ENCODE data around the gene POLR2A.
A peak's percentile ranks its signal among the peaks of the same experiment; 100 is the strongest.
"Not testable (repeated sequence)": the region's sequence is repeated elsewhere in the genome, so short reads cannot be mapped to it uniquely, and the experiment has no call there.

POLR2A gene

GRCh38 chr17:7480089-7480384 lies 4.1 kb upstream of the POLR2A start:
- Histone ChIP-seq H3K36me3 (ENCODE audit: insufficient read depth, low read length) (no peaks in the 10 kb centered on the region), H3K4me1 (ENCODE audit: insufficient read depth, low read length) (peaks cover 35% of the 10 kb centered on the region), H3K9me3 (ENCODE audit: control insufficient read depth, insufficient read depth, low read length) (no peaks in the 10 kb centered on the region), H3K9ac (ENCODE audit: low read depth, low read length) (peak overlapping the region; percentile 80)

- peak within 1 kb of the TSS; percentile 80; the same call in 1 of the 2 replicates for H3K9ac ChIP-seq (ENCODE audit: low read depth, low read length)
- peaks cover 34% of the 10 kb centered on the region for H3K4me1 ChIP-seq (ENCODE audit: insufficient read depth, low read length)
- not testable (repeated sequence) for H3K36me3 ChIP-seq (ENCODE audit: insufficient read depth, low read length); H3K9me3 ChIP-seq (ENCODE audit: control insufficient read depth, insufficient read depth, low read length)
Observed at GRCh38 chr17:7481275-7481674, 2.9 kb upstream of the POLR2A start, which contains the start of gene SLC35G6. TSS of gene SLC35G6 (plus strand) at chr17:7481446. CDS start at chr17:7481517, 71 bp downstream.

GRCh38 chr17:7481842-7482741 lies 2.1 kb upstream of the POLR2A start:
- not testable (repeated sequence) for H3K36me3 ChIP-seq (ENCODE audit: insufficient read depth, low read length); H3K9ac ChIP-seq (ENCODE audit: low read depth, low read length); H3K9me3 ChIP-seq (ENCODE audit: control insufficient read depth, insufficient read depth, low read length)
- H3K4me1 ChIP-seq (ENCODE audit: insufficient read depth, low read length): peaks cover 28% of the 10 kb centered on the region

- H3K9me3 ChIP-seq (ENCODE audit: control insufficient read depth, insufficient read depth, low read length); H3K36me3 ChIP-seq (ENCODE audit: insufficient read depth, low read length): not testable (repeated sequence)
- Histone ChIP-seq H3K9ac (ENCODE audit: low read depth, low read length) (peak overlapping the region; percentile 83), H3K4me1 (ENCODE audit: insufficient read depth, low read length) (peaks cover 22% of the 10 kb centered on the region)
Observed at GRCh38 chr17:7482742-7483088, 1.5 kb upstream of the POLR2A start.

- Histone ChIP-seq H3K36me3 (ENCODE audit: insufficient read depth, low read length) (no peaks in the 10 kb centered on the region), H3K9ac (ENCODE audit: low read depth, low read length) (peak overlapping the region; percentile 83), H3K4me1 (ENCODE audit: insufficient read depth, low read length) (peaks cover 19% of the 10 kb centered on the region), H3K9me3 (ENCODE audit: control insufficient read depth, insufficient read depth, low read length) (no peaks in the 10 kb centered on the region)
Observed at GRCh38 chr17:7483255-7484066, 705 bp upstream of the POLR2A start.

GRCh38 chr17:7484919-7485377 lies 782 bp downstream of the POLR2A start:
- peak overlapping the region; percentile 83 for H3K9ac ChIP-seq (ENCODE audit: low read depth, low read length)
- peaks cover 17% of the 10 kb centered on the region for H3K4me1 ChIP-seq (ENCODE audit: insufficient read depth, low read length)
- no peaks in the 10 kb centered on the region for H3K9me3 ChIP-seq (ENCODE audit: control insufficient read depth, insufficient read depth, low read length)
- no peaks in the 10 kb centered on the region for H3K36me3 ChIP-seq (ENCODE audit: insufficient read depth, low read length)

- Histone ChIP-seq H3K9me3 (ENCODE audit: control insufficient read depth, insufficient read depth, low read length) (no peaks in the 10 kb centered on the region), H3K9ac (ENCODE audit: low read depth, low read length) (peak overlapping the region; percentile 83; the same call in 1 of the 2 replicates), H3K36me3 (ENCODE audit: insufficient read depth, low read length) (no peaks in the 10 kb centered on the region; the same call in 1 of the 2 replicates), H3K4me1 (ENCODE audit: insufficient read depth, low read length) (peaks cover 14% of the 10 kb centered on the region)
Observed at GRCh38 chr17:7486181-7486580, 2.0 kb downstream of the POLR2A start.

- Histone ChIP-seq H3K36me3 (ENCODE audit: insufficient read depth, low read length) (no peaks in the 10 kb centered on the region; the same call in 1 of the 2 replicates), H3K4me1 (ENCODE audit: insufficient read depth, low read length) (peaks cover 8% of the 10 kb centered on the region), H3K9ac (ENCODE audit: low read depth, low read length) (no peak overlapping the region), H3K9me3 (ENCODE audit: control insufficient read depth, insufficient read depth, low read length) (no peaks in the 10 kb centered on the region)
Observed at GRCh38 chr17:7490144-7490543, 6.0 kb downstream of the POLR2A start.

GRCh38 chr17:7491583-7491982 lies 7.4 kb downstream of the POLR2A start:
- no peak overlapping the region for H3K9ac ChIP-seq (ENCODE audit: low read depth, low read length)
- H3K4me1 ChIP-seq (ENCODE audit: insufficient read depth, low read length): no peaks in the 10 kb centered on the region; the same call in 1 of the 2 replicates
- H3K9me3 ChIP-seq (ENCODE audit: control insufficient read depth, insufficient read depth, low read length): no peaks in the 10 kb centered on the region
- H3K36me3 ChIP-seq (ENCODE audit: insufficient read depth, low read length): peaks cover 4% of the 10 kb centered on the region; the same call in 1 of the 2 replicates

GRCh38 chr17:7493941-7494340 lies 9.8 kb downstream of the POLR2A start:
- peaks cover 24% of the 10 kb centered on the region for H3K36me3 ChIP-seq (ENCODE audit: insufficient read depth, low read length)

GRCh38 chr17:7495906-7496434 lies 11.8 kb downstream of the POLR2A start:
- Histone ChIP-seq H3K4me1 (ENCODE audit: insufficient read depth, low read length) (no peaks in the 10 kb centered on the region), H3K36me3 (ENCODE audit: insufficient read depth, low read length) (peaks cover 34% of the 10 kb centered on the region), H3K9me3 (ENCODE audit: control insufficient read depth, insufficient read depth, low read length) (no peaks in the 10 kb centered on the region), H3K9ac (ENCODE audit: low read depth, low read length) (no peak overlapping the region)

More at GRCh38 chr17:7493941-7494340, 9.8 kb downstream of the POLR2A start:
- Histone ChIP-seq H3K4me1 (ENCODE audit: insufficient read depth, low read length) (no peaks in the 10 kb centered on the region), H3K9ac (ENCODE audit: low read depth, low read length) (no peak overlapping the region), H3K9me3 (ENCODE audit: control insufficient read depth, insufficient read depth, low read length) (no peaks in the 10 kb centered on the region)

GRCh38 chr17:7496470-7497183 lies 12.5 kb downstream of the POLR2A start:
- H3K36me3 ChIP-seq (ENCODE audit: insufficient read depth, low read length): peaks cover 36% of the 10 kb centered on the region
- H3K4me1 ChIP-seq (ENCODE audit: insufficient read depth, low read length): no peaks in the 10 kb centered on the region
- H3K9ac ChIP-seq (ENCODE audit: low read depth, low read length): no peak overlapping the region
- no peaks in the 10 kb centered on the region for H3K9me3 ChIP-seq (ENCODE audit: control insufficient read depth, insufficient read depth, low read length)

GRCh38 chr17:7497228-7497627 lies 13.1 kb downstream of the POLR2A start:
- H3K9me3 ChIP-seq (ENCODE audit: control insufficient read depth, insufficient read depth, low read length): no peaks in the 10 kb centered on the region
- no peaks in the 10 kb centered on the region for H3K4me1 ChIP-seq (ENCODE audit: insufficient read depth, low read length)
- H3K9ac ChIP-seq (ENCODE audit: low read depth, low read length): no peak overlapping the region
- H3K36me3 ChIP-seq (ENCODE audit: insufficient read depth, low read length): peaks cover 42% of the 10 kb centered on the region

GRCh38 chr17:7497636-7498035 lies 13.5 kb downstream of the POLR2A start:
- Histone ChIP-seq H3K9ac (ENCODE audit: low read depth, low read length) (no peak overlapping the region), H3K4me1 (ENCODE audit: insufficient read depth, low read length) (no peaks in the 10 kb centered on the region), H3K9me3 (ENCODE audit: control insufficient read depth, insufficient read depth, low read length) (no peaks in the 10 kb centered on the region), H3K36me3 (ENCODE audit: insufficient read depth, low read length) (peaks cover 46% of the 10 kb centered on the region)
